HepG2 (cell line): ENCODE results near the gene NCOA7. TPM values are rescaled to one million over a fixed set of nuclear protein-coding genes. Genes with fewer than 3 reads are reported as not detected.
A peak's percentile ranks its signal among the peaks of the same experiment; 100 is the strongest.

ENCODE experiments used
- ARHGAP35 ChIP-seq: sonication (generic); formaldehyde crosslinking; IDR thresholded peaks from 2 replicates; pipeline ENCODE4 v1.9.0; 2022; ENCODE audit warnings: mild to moderate bottlenecking, inconsistent platforms, moderate library complexity, missing genetic modification reagents, borderline replicate concordance
- ATF7 ChIP-seq, 2 experiments: fragments of 450-650 bp in 1 of 2; sonication (generic) in 1 of 2; formaldehyde crosslinking in 1 of 2; IDR thresholded peaks; 2 replicates each; pipeline versions ENCODE4 v1.4.0 to v1.6.1; 2016 to 2020; ENCODE audit warnings: antibody characterized with exemption in 1 of 2, mild to moderate bottlenecking in 1 of 2, missing genetic modification reagents in 1 of 2
- CCDC6 ChIP-seq: sonication (generic); formaldehyde crosslinking; IDR thresholded peaks from 2 replicates; pipeline ENCODE4 v1.8.1; 2022; ENCODE audit warnings: mild to moderate bottlenecking, missing genetic modification reagents, moderate library complexity
- ELF4 ChIP-seq: sonication (generic); formaldehyde crosslinking; IDR thresholded peaks from 2 replicates; pipeline ENCODE4 v1.5.0; 2020; ENCODE audit warnings: missing genetic modification reagents, mild to moderate bottlenecking, moderate library complexity, borderline replicate concordance
- JUND ChIP-seq: sonication (generic); formaldehyde crosslinking; IDR thresholded peaks from 2 replicates; pipeline ENCODE4 v1.8.0; 2022; ENCODE audit warnings: mild to moderate bottlenecking, missing genetic modification reagents
- KLF6 ChIP-seq: IDR thresholded peaks from 2 replicates; pipeline ENCODE4 v1.8.0; 2016; ENCODE audit warnings: missing biosample characterization, missing genetic modification reagents
- KMT2A ChIP-seq: sonication (generic); formaldehyde crosslinking; IDR thresholded peaks from 2 replicates; pipeline ENCODE4 v1.4.0; 2020; ENCODE audit warnings: missing genetic modification reagents
- MAFG ChIP-seq: sonication (generic); formaldehyde crosslinking; IDR thresholded peaks from 2 replicates; pipeline ENCODE4 v1.5.1; 2020; ENCODE audit warnings: mild to moderate bottlenecking, missing genetic modification reagents
- NR2F2 ChIP-seq: IDR thresholded peaks from 2 replicates; pipeline ENCODE4 v1.6.1; 2012; ENCODE audit warnings: low read depth, inconsistent platforms, borderline replicate concordance
- PCBP1 ChIP-seq: fragments of 200-400 bp; formaldehyde crosslinking; IDR thresholded peaks from 2 replicates; pipeline ENCODE4 v1.6.1; 2017; ENCODE audit warnings: mild to moderate bottlenecking, low read depth, low read length, borderline replicate concordance
- THAP11 ChIP-seq: IDR thresholded peaks from 2 replicates; pipeline ENCODE4 v1.6.1; 2016; ENCODE audit warnings: missing biosample characterization, missing genetic modification reagents
- XRCC5 ChIP-seq: fragments of 200-400 bp; formaldehyde crosslinking; optimal IDR thresholded peaks from 2 replicates; pipeline ENCODE3; 2017; ENCODE audit warnings: mild to moderate bottlenecking, low read length
- ZBTB3 ChIP-seq: sonication (generic); formaldehyde crosslinking; IDR thresholded peaks from 2 replicates; pipeline ENCODE4 v1.4.0; 2020; ENCODE audit warnings: low read depth, mild to moderate bottlenecking, moderate library complexity, missing genetic modification reagents, borderline replicate concordance
- ZFP82 ChIP-seq: sonication (generic); formaldehyde crosslinking; IDR thresholded peaks from 2 replicates; pipeline ENCODE4 v1.5.1; 2020; ENCODE audit warnings: mild to moderate bottlenecking, missing genetic modification reagents, borderline replicate concordance
- ZMYM2 ChIP-seq: sonication (generic); formaldehyde crosslinking; IDR thresholded peaks from 2 replicates; pipeline ENCODE4 v1.8.0; 2022; ENCODE audit warnings: mild to moderate bottlenecking, missing genetic modification reagents
- ZNF160 ChIP-seq: sonication (generic); formaldehyde crosslinking; IDR thresholded peaks from 2 replicates; pipeline ENCODE4 v1.8.0; 2022; ENCODE audit warnings: mild to moderate bottlenecking, inconsistent platforms, missing genetic modification reagents
- ZNF431 ChIP-seq: sonication (generic); formaldehyde crosslinking; IDR thresholded peaks from 2 replicates; pipeline ENCODE4 v1.9.0; 2022; ENCODE audit warnings: missing genetic modification reagents, low read depth, mild to moderate bottlenecking, borderline replicate concordance
- polyA plus RNA-seq, 8 experiments: library from polyadenylated mRNA; depleted of rRNA in 3 of 8; stranded (reverse) in 7 of 8; unstranded in 1 of 8; fragments of >200 nt; fragmentation: Illumina TruSeq in 4 of 8; extraction: Trizol in 4 of 8; gene quantifications; 2 replicates each; pipeline versions ENCODE4 v1.2.1 to v1.2.3, GENCODE V29; 2011 to 2016; ENCODE audit warnings: low read depth in 4 of 8, missing spikeins in 1 of 8, mixed read lengths in 1 of 8; ENCODE audit not compliant: insufficient read depth in 1 of 8
- total RNA-seq, 5 experiments: library from RNA; depleted of rRNA; stranded (reverse); fragments of >200 nt; fragmentation: Illumina TruSeq; extraction: Trizol; gene quantifications; 2 replicates each; pipeline ENCODE4 v1.2.3, GENCODE V29; 2016; ENCODE audit warnings: low read depth in 1 of 5
- TF ChIP-seq, protein P1 (sequence below): sonication (generic); formaldehyde crosslinking; IDR thresholded peaks from 2 replicates; pipeline ENCODE4 v1.5.1; 2020; ENCODE audit warnings: missing genetic modification reagents, mild to moderate bottlenecking, borderline replicate concordance
- TF ChIP-seq, protein P2 (sequence below): sonication (generic); formaldehyde crosslinking; IDR thresholded peaks from 2 replicates; pipeline ENCODE4 v1.8.0; 2022; ENCODE audit warnings: missing genetic modification reagents, low read depth, mild to moderate bottlenecking, borderline replicate concordance
- TF ChIP-seq, protein P3 (sequence below): sonication (generic); formaldehyde crosslinking; IDR thresholded peaks from 2 replicates; pipeline ENCODE4 v1.4.0; 2020; ENCODE audit warnings: missing genetic modification reagents
- TF ChIP-seq, protein P4 (sequence below): IDR thresholded peaks from 2 replicates; pipeline ENCODE4 v1.6.1; 2012; ENCODE audit warnings: inconsistent platforms
- TF ChIP-seq, protein P5 (sequence below): sonication (generic); formaldehyde crosslinking; IDR thresholded peaks from 2 replicates; pipeline ENCODE4 v1.9.0; 2021; ENCODE audit warnings: missing genetic modification reagents, mild to moderate bottlenecking, borderline replicate concordance

NCOA7 gene
- total and polyA plus RNA-seq, 2 of the 13 experiments (the other 11 are each of a cell fraction or from before 2014, with no cell fraction given), result 13.6 to 20.8 TPM

DNA sequence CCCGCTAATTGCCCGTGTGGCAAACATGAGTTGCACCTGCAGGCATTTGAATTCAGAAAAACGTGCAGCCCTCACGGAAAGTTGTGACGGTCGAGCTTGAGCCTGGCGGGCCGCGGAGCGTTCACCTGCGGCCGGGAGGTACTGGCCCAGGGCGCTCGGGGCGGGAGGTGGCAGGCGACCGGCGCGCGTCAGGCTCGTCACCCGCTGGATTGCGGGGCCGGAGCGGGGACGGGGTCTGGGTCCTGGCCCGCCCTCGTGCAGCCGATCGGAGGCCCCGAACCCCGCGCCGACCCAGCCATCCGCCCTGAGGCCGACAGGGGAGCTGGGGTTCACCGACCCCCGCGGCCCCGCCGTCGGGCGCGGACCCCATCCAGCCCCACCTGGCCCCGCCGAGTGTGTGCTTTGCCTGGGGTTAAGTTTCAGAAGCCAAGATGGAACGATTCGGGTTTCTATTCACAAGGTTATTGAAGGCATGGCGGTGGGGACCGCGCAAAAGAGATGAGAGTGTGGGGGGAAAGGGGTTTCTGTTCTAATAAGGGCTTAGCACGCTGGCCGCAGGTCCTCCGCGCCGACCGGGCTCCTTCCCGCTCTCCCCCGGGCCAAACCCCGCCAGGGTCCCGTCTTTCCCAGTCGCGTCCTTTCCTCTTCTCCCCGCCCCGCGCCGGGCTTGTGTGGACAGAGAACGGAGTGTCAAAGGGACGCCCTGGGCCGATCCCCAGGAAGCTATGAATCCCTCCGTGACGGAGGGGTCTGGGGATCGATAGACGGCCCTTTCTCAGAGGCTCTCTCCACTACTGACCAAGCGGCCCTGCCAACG, 43.0 kb upstream of the NCOA7 start (continued):
- no peak for TF ChIP-seq ATF7 (IDR thresholded peaks at IDR 0.05)
- TF ChIP-seq ATF7 (CRISPR knock-in tag; IDR thresholded peaks at IDR 0.05), result no peak
- TF ChIP-seq ZMYM2 (CRISPR knock-in tag), result no peak
- TF ChIP-seq, protein P1, sequence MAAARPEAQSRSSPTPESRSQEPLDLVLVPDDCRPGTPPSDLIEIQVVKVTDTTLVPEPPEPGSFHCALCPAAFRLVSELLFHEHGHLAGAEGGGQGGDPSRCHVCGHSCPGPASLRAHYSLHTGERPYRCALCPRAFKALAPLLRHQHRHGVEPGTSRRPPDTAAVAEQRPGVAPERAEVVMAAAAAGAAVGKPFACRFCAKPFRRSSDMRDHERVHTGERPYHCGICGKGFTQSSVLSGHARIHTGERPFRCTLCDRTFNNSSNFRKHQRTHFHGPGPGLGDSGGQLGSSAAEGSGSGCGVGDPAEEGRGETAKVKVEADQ, result no peak
- no peak for TF ChIP-seq JUND (CRISPR knock-in tag)
- TF ChIP-seq, protein P2, sequence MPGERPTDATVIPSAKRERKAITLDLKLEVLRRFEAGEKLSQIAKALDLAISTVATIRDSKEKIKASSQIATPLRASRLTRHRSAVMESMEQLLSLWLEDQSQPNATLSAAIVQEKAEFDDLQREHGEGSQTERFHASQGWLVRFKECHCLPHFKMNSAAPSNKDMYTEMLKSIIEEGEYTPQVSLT (CRISPR knock-in tag), result no peak
- no peak for TF ChIP-seq ELF4
- 0 out of 2 replicates have a peak, but pooled peaks have one; percentile 53 for TF ChIP-seq PCBP1
- TF ChIP-seq ZBTB3 (CRISPR knock-in tag), result no peak
- no peak for TF ChIP-seq ZNF431
- TF ChIP-seq KMT2A (CRISPR knock-in tag), result no peak
- no peak for TF ChIP-seq NR2F2
- TF ChIP-seq, protein P3, sequence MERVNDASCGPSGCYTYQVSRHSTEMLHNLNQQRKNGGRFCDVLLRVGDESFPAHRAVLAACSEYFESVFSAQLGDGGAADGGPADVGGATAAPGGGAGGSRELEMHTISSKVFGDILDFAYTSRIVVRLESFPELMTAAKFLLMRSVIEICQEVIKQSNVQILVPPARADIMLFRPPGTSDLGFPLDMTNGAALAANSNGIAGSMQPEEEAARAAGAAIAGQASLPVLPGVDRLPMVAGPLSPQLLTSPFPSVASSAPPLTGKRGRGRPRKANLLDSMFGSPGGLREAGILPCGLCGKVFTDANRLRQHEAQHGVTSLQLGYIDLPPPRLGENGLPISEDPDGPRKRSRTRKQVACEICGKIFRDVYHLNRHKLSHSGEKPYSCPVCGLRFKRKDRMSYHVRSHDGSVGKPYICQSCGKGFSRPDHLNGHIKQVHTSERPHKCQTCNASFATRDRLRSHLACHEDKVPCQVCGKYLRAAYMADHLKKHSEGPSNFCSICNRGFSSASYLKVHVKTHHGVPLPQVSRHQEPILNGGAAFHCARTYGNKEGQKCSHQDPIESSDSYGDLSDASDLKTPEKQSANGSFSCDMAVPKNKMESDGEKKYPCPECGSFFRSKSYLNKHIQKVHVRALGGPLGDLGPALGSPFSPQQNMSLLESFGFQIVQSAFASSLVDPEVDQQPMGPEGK (CRISPR knock-in tag), result no peak
- no peak for TF ChIP-seq KLF6 (CRISPR knock-in tag)
- TF ChIP-seq ZNF160 (CRISPR knock-in tag), result peak; percentile 27; the same call in 1 of the 2 replicates
- TF ChIP-seq ARHGAP35 (CRISPR knock-in tag), result no peak
- TF ChIP-seq, protein P4, sequence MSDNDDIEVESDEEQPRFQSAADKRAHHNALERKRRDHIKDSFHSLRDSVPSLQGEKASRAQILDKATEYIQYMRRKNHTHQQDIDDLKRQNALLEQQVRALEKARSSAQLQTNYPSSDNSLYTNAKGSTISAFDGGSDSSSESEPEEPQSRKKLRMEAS, result peak; percentile 17; the same call in 1 of the 2 replicates
- TF ChIP-seq ZFP82, result no peak
- TF ChIP-seq CCDC6, result no peak
- TF ChIP-seq, protein P5, sequence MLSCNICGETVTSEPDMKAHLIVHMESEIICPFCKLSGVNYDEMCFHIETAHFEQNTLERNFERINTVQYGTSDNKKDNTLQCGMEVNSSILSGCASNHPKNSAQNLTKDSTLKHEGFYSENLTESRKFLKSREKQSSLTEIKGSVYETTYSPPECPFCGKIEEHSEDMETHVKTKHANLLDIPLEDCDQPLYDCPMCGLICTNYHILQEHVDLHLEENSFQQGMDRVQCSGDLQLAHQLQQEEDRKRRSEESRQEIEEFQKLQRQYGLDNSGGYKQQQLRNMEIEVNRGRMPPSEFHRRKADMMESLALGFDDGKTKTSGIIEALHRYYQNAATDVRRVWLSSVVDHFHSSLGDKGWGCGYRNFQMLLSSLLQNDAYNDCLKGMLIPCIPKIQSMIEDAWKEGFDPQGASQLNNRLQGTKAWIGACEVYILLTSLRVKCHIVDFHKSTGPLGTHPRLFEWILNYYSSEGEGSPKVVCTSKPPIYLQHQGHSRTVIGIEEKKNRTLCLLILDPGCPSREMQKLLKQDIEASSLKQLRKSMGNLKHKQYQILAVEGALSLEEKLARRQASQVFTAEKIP (CRISPR knock-in tag), result no peak
- TF ChIP-seq XRCC5, result no peak
- no peak for TF ChIP-seq THAP11 (CRISPR knock-in tag)
- TF ChIP-seq MAFG (CRISPR knock-in tag), result no peak
